GM12892 (cell line): ENCODE data around the gene TSPAN5.

ENCODE experiments used
- POLR2A ChIP-seq: IDR thresholded peaks from 2 replicates; pipeline ENCODE4 v1.6.1; 2011; ENCODE audit warnings: low read depth, low read length, control low read depth
- TAF1 ChIP-seq: IDR thresholded peaks from 2 replicates; pipeline ENCODE4 v1.6.1; 2011; ENCODE audit warnings: low read depth, mild to moderate bottlenecking, control low read depth, low read length, borderline replicate concordance

DNA sequence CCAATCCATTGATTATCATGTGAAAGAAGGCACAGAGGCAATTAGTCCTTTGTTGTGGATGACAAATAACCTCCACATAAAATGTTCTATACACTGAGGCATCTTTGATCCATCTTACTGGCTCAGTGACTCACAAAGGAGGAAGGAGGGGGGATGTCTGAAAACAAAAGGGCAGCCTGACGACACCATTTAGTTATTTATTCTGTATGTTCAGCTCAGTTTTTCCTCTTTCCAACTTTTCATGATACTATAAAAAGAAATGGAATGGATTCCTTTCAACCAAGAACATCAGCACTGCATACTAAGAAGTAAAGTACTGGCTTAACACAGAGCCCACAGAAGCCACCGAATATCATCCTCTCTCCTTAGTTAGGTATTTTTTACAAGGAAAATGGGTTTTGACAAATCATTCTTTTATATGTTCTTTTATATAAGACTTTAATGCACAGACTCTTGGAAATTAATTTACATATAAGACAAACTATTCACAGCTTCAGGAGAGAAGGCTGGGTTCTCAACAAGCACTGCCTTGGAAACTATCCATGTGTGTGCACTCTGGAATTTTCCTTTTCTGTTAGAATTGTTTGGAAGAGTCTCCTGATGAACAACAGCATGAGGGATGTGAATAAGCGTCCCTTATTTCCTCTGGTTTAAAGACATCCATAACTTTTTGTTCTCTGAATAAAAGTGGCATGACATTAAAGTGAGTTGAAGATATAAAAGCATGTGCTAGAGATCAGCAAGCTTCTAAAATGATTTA is 135.6 kb downstream of the TSPAN5 start:
- no peak for TF ChIP-seq POLR2A
- no peak for TF ChIP-seq TAF1
